ENCODE data around the gene IGFALS.

DNA sequence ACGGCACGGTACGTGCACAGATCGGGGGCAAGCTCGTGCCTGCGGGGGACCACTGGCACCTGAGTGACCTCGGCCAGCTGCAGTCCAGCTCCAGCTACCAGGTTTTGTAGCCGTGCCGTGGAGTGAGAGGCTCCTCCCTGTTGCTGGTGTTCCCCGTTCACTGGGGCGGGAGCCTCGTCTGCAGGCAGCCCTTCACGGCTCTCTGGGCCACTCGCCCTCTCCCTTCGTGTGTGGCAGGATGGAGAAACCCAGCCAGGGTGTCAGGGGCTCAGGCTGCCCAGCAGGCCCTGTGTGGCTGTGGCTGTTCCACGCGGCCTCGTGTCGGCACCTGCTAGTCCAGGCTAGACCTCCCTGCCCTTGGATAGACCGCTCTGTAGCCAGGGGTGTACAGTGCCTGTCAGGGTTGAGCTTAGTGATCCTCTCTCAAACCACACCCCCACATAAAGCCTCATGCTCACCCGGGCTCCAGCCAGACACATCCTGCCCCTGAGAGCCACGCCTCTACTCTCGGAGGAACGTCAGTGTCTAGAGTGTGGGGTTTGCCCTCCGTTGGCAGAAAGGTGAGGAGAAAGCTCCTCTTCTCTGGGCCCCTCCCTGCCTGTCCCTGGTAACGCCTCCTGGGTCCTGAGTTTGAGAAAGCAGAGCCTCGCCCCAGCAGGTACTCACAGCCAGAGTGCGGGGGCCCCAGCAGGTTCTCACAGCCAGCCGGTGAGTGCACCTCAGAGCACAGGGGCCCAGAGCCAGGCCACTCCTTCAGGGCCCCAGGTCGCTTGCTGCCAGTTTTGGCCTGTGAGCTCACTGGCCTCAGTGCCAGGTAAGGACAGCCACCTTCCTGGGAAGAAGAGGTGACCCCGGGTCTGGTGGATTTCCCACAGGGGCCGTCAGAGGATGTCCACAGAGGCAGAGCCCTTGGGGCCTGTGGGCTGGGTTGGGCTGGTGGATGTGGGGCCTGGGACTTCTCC, 49.8 kb downstream of the IGFALS start:
- TF ChIP-seq, protein P1, sequence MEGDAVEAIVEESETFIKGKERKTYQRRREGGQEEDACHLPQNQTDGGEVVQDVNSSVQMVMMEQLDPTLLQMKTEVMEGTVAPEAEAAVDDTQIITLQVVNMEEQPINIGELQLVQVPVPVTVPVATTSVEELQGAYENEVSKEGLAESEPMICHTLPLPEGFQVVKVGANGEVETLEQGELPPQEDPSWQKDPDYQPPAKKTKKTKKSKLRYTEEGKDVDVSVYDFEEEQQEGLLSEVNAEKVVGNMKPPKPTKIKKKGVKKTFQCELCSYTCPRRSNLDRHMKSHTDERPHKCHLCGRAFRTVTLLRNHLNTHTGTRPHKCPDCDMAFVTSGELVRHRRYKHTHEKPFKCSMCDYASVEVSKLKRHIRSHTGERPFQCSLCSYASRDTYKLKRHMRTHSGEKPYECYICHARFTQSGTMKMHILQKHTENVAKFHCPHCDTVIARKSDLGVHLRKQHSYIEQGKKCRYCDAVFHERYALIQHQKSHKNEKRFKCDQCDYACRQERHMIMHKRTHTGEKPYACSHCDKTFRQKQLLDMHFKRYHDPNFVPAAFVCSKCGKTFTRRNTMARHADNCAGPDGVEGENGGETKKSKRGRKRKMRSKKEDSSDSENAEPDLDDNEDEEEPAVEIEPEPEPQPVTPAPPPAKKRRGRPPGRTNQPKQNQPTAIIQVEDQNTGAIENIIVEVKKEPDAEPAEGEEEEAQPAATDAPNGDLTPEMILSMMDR (IDR thresholded peaks at IDR 0.05) = no peak
- no peak for TF ChIP-seq POLR2A (IDR thresholded peaks at IDR 0.05)

All from lower leg skin (tissue), 3 donors.